ENCODE measurements around the gene RECQL5.

DNA sequence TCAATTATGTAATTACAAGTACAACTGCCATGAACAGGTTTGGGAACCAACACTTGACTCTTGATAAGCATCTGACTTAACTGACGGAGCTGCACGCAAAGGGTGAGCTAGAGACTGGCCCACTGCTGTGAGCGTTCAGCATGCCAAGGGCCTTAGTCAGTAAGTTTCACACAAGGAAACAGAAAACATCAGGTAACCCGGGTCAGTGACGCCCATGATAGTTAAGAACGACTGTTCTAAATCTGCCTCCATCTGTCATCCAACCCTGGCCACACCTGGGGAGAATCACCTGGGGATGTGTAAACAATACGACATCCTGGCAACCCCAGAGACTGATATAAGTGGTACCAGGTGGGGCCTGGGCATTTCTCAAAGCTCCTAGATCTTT, 21.5 kb downstream of the RECQL5 start:
- TF ChIP-seq CTCF (IDR thresholded peaks at IDR 0.05; ENCODE audit: borderline replicate concordance, extremely low read depth, low read length, poor library complexity, severe bottlenecking) (no peak), EZH2 (IDR thresholded peaks at IDR 0.05; ENCODE audit: borderline replicate concordance, low read depth, low read length, severe bottlenecking) (no peak)
